Measurements from ENCODE around the gene CADM1.

CADM1 gene

GRCh38 chr11:115256397-115257197 lies 247.6 kb downstream of the CADM1 start:
- DNase-seq (ENCODE audit: low read depth): no peak
- TF ChIP-seq CTCF (IDR thresholded peaks at IDR 0.05; ENCODE audit: low read depth, low read length, missing control alignments): no peak
- in situ Hi-C loops (cut with HindIII; ENCODE audit: low sequenced_read_pairs): no loop called here
- no peak overlapping the region for H3K4me3 ChIP-seq (ENCODE audit: low read depth, low read length)

GRCh38 chr11:115255006-115255762 lies 249.0 kb downstream of the CADM1 start:
- in situ Hi-C loops (cut with HindIII; ENCODE audit: low sequenced_read_pairs): no loop called here
- no peak for DNase-seq (ENCODE audit: low read depth)
- no peak for TF ChIP-seq CTCF (IDR thresholded peaks at IDR 0.05; ENCODE audit: low read depth, low read length, missing control alignments)
- no peak overlapping the region for H3K4me3 ChIP-seq (ENCODE audit: low read depth, low read length)

GRCh38 chr11:115251126-115251525 lies 253.1 kb downstream of the CADM1 start:
- TF ChIP-seq CTCF (IDR thresholded peaks at IDR 0.05; ENCODE audit: low read depth, low read length, missing control alignments): no peak
- in situ Hi-C loops (cut with HindIII; ENCODE audit: low sequenced_read_pairs): no loop called here
- no peak for DNase-seq (ENCODE audit: low read depth)
- H3K4me3 ChIP-seq (ENCODE audit: low read depth, low read length): no peak overlapping the region

- in situ Hi-C loops (cut with HindIII; ENCODE audit: low sequenced_read_pairs): no loop called here
- H3K4me3 ChIP-seq (ENCODE audit: low read depth, low read length): no peak overlapping the region
- TF ChIP-seq CTCF (IDR thresholded peaks at IDR 0.05; ENCODE audit: low read depth, low read length, missing control alignments): no peak
- no peak for DNase-seq (ENCODE audit: low read depth)
These were observed 255.1 kb downstream of the CADM1 start for GRCh38 chr11:115249061-115249578.

GRCh38 chr11:115247953-115248352 lies 256.3 kb downstream of the CADM1 start:
- in situ Hi-C loops (cut with HindIII; ENCODE audit: low sequenced_read_pairs): no loop called here
- no peak for DNase-seq (ENCODE audit: low read depth)
- no peak overlapping the region for H3K4me3 ChIP-seq (ENCODE audit: low read depth, low read length)
- TF ChIP-seq CTCF (IDR thresholded peaks at IDR 0.05; ENCODE audit: low read depth, low read length, missing control alignments): no peak

- in situ Hi-C loops (cut with HindIII; ENCODE audit: low sequenced_read_pairs): no loop called here
- peak; percentile 89 for DNase-seq (ENCODE audit: low read depth)
- TF ChIP-seq CTCF (IDR thresholded peaks at IDR 0.05; ENCODE audit: low read depth, low read length, missing control alignments): no peak
- no peak overlapping the region for H3K4me3 ChIP-seq (ENCODE audit: low read depth, low read length)
These were observed 256.9 kb downstream of the CADM1 start for GRCh38 chr11:115247361-115247760.

All from astrocyte of the cerebellum (primary cell).